ENCODE results near the gene CMIP. TPM values are rescaled to one million over a fixed set of nuclear protein-coding genes. Genes with fewer than 3 reads are reported as not detected.

CMIP gene
- total RNA-seq, 2 experiments from 2014 or later, result 28.1 to 29.7 TPM

GRCh38 chr16:81564421-81564911 lies 119.9 kb downstream of the CMIP start:
- no peak overlapping the region for H3K4me3 Mint-ChIP-seq
- H3K27me3 Mint-ChIP-seq, result no peaks in the 10 kb centered on the region
- DNase-seq, result no peak
- no peaks in the 10 kb centered on the region for H3K9me3 Mint-ChIP-seq
- peaks cover 2% of the 10 kb centered on the region for H3K36me3 Mint-ChIP-seq
- H3K4me1 Mint-ChIP-seq, result peaks cover 20% of the 10 kb centered on the region
- no peak overlapping the region for H3K27ac Mint-ChIP-seq

- no peak for DNase-seq
- Mint-ChIP-seq H3K4me1 (peaks cover 23% of the 10 kb centered on the region), H3K4me3 (no peak overlapping the region)
Observed at GRCh38 chr16:81565321-81566028, 120.9 kb downstream of the CMIP start.

GRCh38 chr16:81566086-81567007 lies 121.7 kb downstream of the CMIP start:
- peaks cover 23% of the 10 kb centered on the region for H3K4me1 Mint-ChIP-seq
- no peak overlapping the region for H3K27ac Mint-ChIP-seq
- no peaks in the 10 kb centered on the region for H3K27me3 Mint-ChIP-seq
- DNase-seq, result no peak
- no peaks in the 10 kb centered on the region for H3K9me3 Mint-ChIP-seq
- H3K36me3 Mint-ChIP-seq, result peaks cover 2% of the 10 kb centered on the region
- no peak overlapping the region for H3K4me3 Mint-ChIP-seq

More at GRCh38 chr16:81565321-81566028, 120.9 kb downstream of the CMIP start:
- Mint-ChIP-seq H3K9me3 (no peaks in the 10 kb centered on the region), H3K27ac (no peak overlapping the region), H3K27me3 (no peaks in the 10 kb centered on the region), H3K36me3 (peaks cover 2% of the 10 kb centered on the region)

GRCh38 chr16:81567087-81567486 lies 122.5 kb downstream of the CMIP start:
- Mint-ChIP-seq H3K27ac (no peak overlapping the region), H3K4me3 (no peak overlapping the region), H3K36me3 (peaks cover 2% of the 10 kb centered on the region), H3K4me1 (peaks cover 23% of the 10 kb centered on the region), H3K27me3 (no peaks in the 10 kb centered on the region), H3K9me3 (no peaks in the 10 kb centered on the region)
- DNase-seq, result no peak

GRCh38 chr16:81567987-81568748 lies 123.6 kb downstream of the CMIP start:
- Mint-ChIP-seq H3K4me3 (no peak overlapping the region), H3K4me1 (peaks cover 26% of the 10 kb centered on the region), H3K27ac (peak overlapping the region; percentile 66), H3K27me3 (no peaks in the 10 kb centered on the region), H3K9me3 (no peaks in the 10 kb centered on the region), H3K36me3 (peaks cover 2% of the 10 kb centered on the region)
- DNase-seq, result peak; percentile 54

- peaks cover 26% of the 10 kb centered on the region for H3K4me1 Mint-ChIP-seq
- peak overlapping the region; percentile 42 for H3K4me3 Mint-ChIP-seq
- peak overlapping the region; percentile 66 for H3K27ac Mint-ChIP-seq
- peaks cover 2% of the 10 kb centered on the region for H3K36me3 Mint-ChIP-seq
- H3K9me3 Mint-ChIP-seq, result no peaks in the 10 kb centered on the region
- H3K27me3 Mint-ChIP-seq, result no peaks in the 10 kb centered on the region
- no peak for DNase-seq
Observed at GRCh38 chr16:81568749-81569087, 124.1 kb downstream of the CMIP start.

GRCh38 chr16:81569361-81570034 lies 124.9 kb downstream of the CMIP start:
- Mint-ChIP-seq H3K4me3 (no peak overlapping the region), H3K27me3 (no peaks in the 10 kb centered on the region), H3K27ac (no peak overlapping the region), H3K4me1 (peaks cover 26% of the 10 kb centered on the region), H3K36me3 (peaks cover 2% of the 10 kb centered on the region), H3K9me3 (no peaks in the 10 kb centered on the region)
- DNase-seq, result no peak

- H3K36me3 Mint-ChIP-seq, result peaks cover 2% of the 10 kb centered on the region
- DNase-seq, result no peak
- H3K27me3 Mint-ChIP-seq, result no peaks in the 10 kb centered on the region
- H3K4me1 Mint-ChIP-seq, result peaks cover 26% of the 10 kb centered on the region
- H3K4me3 Mint-ChIP-seq, result no peak overlapping the region
- no peaks in the 10 kb centered on the region for H3K9me3 Mint-ChIP-seq
- H3K27ac Mint-ChIP-seq, result no peak overlapping the region
Observed at GRCh38 chr16:81570151-81570846, 125.7 kb downstream of the CMIP start.

GRCh38 chr16:81571175-81571574 lies 126.6 kb downstream of the CMIP start:
- H3K4me3 Mint-ChIP-seq, result no peak overlapping the region
- peaks cover 2% of the 10 kb centered on the region for H3K36me3 Mint-ChIP-seq
- H3K27ac Mint-ChIP-seq, result no peak overlapping the region
- H3K9me3 Mint-ChIP-seq, result no peaks in the 10 kb centered on the region
- no peak for DNase-seq
- no peaks in the 10 kb centered on the region for H3K27me3 Mint-ChIP-seq
- peaks cover 26% of the 10 kb centered on the region for H3K4me1 Mint-ChIP-seq

GRCh38 chr16:81571592-81572385 lies 127.2 kb downstream of the CMIP start:
- no peaks in the 10 kb centered on the region for H3K27me3 Mint-ChIP-seq
- peaks cover 26% of the 10 kb centered on the region for H3K4me1 Mint-ChIP-seq
- H3K36me3 Mint-ChIP-seq, result no peaks in the 10 kb centered on the region
- no peak overlapping the region for H3K4me3 Mint-ChIP-seq
- no peak overlapping the region for H3K27ac Mint-ChIP-seq
- DNase-seq, result no peak
- H3K9me3 Mint-ChIP-seq, result no peaks in the 10 kb centered on the region

- H3K36me3 Mint-ChIP-seq, result no peaks in the 10 kb centered on the region
- H3K27ac Mint-ChIP-seq, result no peak overlapping the region
- H3K4me3 Mint-ChIP-seq, result no peak overlapping the region
- H3K9me3 Mint-ChIP-seq, result no peaks in the 10 kb centered on the region
- peaks cover 25% of the 10 kb centered on the region for H3K4me1 Mint-ChIP-seq
- H3K27me3 Mint-ChIP-seq, result no peaks in the 10 kb centered on the region
- DNase-seq, result no peak
Observed at GRCh38 chr16:81572386-81573144, 128.0 kb downstream of the CMIP start.

GRCh38 chr16:81573533-81574020 lies 129.0 kb downstream of the CMIP start:
- Mint-ChIP-seq H3K4me1 (peaks cover 16% of the 10 kb centered on the region), H3K27me3 (no peaks in the 10 kb centered on the region), H3K9me3 (no peaks in the 10 kb centered on the region), H3K36me3 (no peaks in the 10 kb centered on the region), H3K27ac (no peak overlapping the region), H3K4me3 (no peak overlapping the region)
- no peak for DNase-seq

- Mint-ChIP-seq H3K4me1 (peaks cover 11% of the 10 kb centered on the region), H3K4me3 (no peak overlapping the region), H3K27ac (no peak overlapping the region), H3K9me3 (no peaks in the 10 kb centered on the region), H3K27me3 (no peaks in the 10 kb centered on the region), H3K36me3 (no peaks in the 10 kb centered on the region)
- no peak for DNase-seq
Observed at GRCh38 chr16:81574168-81574567, 129.6 kb downstream of the CMIP start.
